Measurements from ENCODE around the gene PPIL1. TPM values are rescaled to one million over a fixed set of nuclear protein-coding genes. Genes with fewer than 3 reads are reported as not detected.

PPIL1 gene
- polyA plus RNA-seq, 1 donor (not counting 4 experiments of a cell fraction or from before 2014, with no cell fraction given), result 45.5 TPM

DNA sequence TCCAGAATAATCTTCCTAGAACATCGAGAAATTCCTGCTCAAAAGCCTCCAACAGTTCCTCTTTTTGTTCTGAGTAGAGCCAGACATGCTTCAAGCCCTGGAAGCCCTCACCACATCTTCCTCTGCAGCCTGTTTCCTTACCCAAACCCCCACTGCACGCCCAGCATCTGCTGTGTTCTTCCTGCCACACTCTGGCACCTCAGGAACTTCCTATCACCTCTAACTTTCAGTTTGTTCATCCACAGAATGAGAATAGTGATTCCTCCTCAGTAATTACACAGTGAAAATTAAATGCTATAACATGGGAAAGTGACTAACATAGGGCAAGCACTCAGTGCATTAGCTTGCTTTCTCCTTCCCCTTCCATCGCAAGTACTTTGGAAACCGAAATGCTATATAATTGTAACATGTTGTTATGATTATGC, 37.4 kb upstream of the PPIL1 start:
- Histone ChIP-seq H3K4me1 (ENCODE audit: control insufficient read depth, extremely low read depth, insufficient read depth, low read length) (peaks cover 30% of the 10 kb centered on the region), H3K9me1 (ENCODE audit: control insufficient read depth, extremely low read depth, insufficient read depth, low read length) (peaks cover 4% of the 10 kb centered on the region), H3K4me3 (ENCODE audit: control insufficient read depth in 2 of 3, extremely low read depth in 1 of 3, insufficient read depth in 2 of 3, low read depth in 1 of 3, low read length in 3 of 3) (peak overlapping the region in 2 of 3 experiments; percentile 8 to 19), H3K79me2 (ENCODE audit: control insufficient read depth, insufficient read depth, low read length) (no peaks in the 10 kb centered on the region), H4K20me1 (ENCODE audit: control insufficient read depth, extremely low read depth, insufficient read depth, low read length) (peaks cover 19% of the 10 kb centered on the region), H3K36me3 (ENCODE audit: control insufficient read depth in 2 of 2, extremely low read depth in 1 of 2, insufficient read depth in 2 of 2, low read length in 2 of 2) (peaks cover 4 to 8% of the 10 kb centered on the region in 2 experiments), H3K27ac (ENCODE audit: control insufficient read depth, insufficient read depth, low read length) (no peak overlapping the region), H2AFZ (ENCODE audit: control insufficient read depth, low read length) (no peak overlapping the region), H3K9ac (ENCODE audit: control insufficient read depth, extremely low read depth, insufficient read depth, low read length) (no peak overlapping the region), H3K9me3 (ENCODE audit: control insufficient read depth, low read depth, low read length) (no peaks in the 10 kb centered on the region), H3K27me3 (ENCODE audit: control insufficient read depth, extremely low read depth, insufficient read depth, low read length) (no peaks in the 10 kb centered on the region), H3K4me2 (ENCODE audit: control insufficient read depth, extremely low read depth, insufficient read depth, low read depth, low read length) (peak overlapping the region; percentile 64)
- DNase-seq (ENCODE audit: low read depth, low spot score) (no peak), FAIRE-seq (no peak)
- dilution Hi-C loops (cut with MboI; ENCODE audit: extremely low pct_ligation_motif_present, low sequenced_read_pairs), result no loop called here
- TF ChIP-seq, protein P1, sequence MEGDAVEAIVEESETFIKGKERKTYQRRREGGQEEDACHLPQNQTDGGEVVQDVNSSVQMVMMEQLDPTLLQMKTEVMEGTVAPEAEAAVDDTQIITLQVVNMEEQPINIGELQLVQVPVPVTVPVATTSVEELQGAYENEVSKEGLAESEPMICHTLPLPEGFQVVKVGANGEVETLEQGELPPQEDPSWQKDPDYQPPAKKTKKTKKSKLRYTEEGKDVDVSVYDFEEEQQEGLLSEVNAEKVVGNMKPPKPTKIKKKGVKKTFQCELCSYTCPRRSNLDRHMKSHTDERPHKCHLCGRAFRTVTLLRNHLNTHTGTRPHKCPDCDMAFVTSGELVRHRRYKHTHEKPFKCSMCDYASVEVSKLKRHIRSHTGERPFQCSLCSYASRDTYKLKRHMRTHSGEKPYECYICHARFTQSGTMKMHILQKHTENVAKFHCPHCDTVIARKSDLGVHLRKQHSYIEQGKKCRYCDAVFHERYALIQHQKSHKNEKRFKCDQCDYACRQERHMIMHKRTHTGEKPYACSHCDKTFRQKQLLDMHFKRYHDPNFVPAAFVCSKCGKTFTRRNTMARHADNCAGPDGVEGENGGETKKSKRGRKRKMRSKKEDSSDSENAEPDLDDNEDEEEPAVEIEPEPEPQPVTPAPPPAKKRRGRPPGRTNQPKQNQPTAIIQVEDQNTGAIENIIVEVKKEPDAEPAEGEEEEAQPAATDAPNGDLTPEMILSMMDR (optimal IDR thresholded peaks at IDR 0.05 in 1 of 3, IDR thresholded peaks at IDR 0.05 in 1 of 3, conservative IDR thresholded peaks at IDR 0.05 in 1 of 3; ENCODE audit: extremely low read depth in 1 of 3, insufficient read depth in 2 of 3, low read length in 3 of 3), result no peak
- no peak for TF ChIP-seq EZH2 (IDR thresholded peaks at IDR 0.05; ENCODE audit: low read length)

DNA sequence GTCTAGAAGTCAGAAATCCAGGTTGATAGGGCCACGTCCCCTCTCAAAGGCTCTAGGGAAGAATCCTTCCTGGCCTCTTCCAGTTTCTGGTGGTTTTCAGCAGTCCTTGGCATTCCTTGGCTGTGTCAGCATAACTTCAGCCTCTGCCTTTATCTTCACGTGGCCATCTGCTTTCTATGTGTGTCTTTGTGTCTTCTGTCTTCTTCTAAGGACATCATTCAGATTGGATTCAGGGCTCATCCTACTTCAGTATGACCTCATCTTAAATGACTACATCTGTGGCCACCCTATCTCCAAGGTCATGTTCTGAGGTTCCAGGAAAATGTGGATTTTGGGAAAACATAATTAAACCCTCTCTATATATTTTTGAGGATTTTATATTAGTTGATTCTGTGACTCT, 34.1 kb upstream of the PPIL1 start:
- H2AFZ ChIP-seq (ENCODE audit: control insufficient read depth, low read length), result no peak overlapping the region
- dilution Hi-C loops (cut with MboI; ENCODE audit: extremely low pct_ligation_motif_present, low sequenced_read_pairs), result no loop called here

More for the DNA sequence above, 34.1 kb upstream of the PPIL1 start:
- no peak for TF ChIP-seq EZH2 (IDR thresholded peaks at IDR 0.05; ENCODE audit: low read length)
- TF ChIP-seq, protein P1 (optimal IDR thresholded peaks at IDR 0.05 in 1 of 3, IDR thresholded peaks at IDR 0.05 in 1 of 3, conservative IDR thresholded peaks at IDR 0.05 in 1 of 3; ENCODE audit: extremely low read depth in 1 of 3, insufficient read depth in 2 of 3, low read length in 3 of 3), result no peak
- no peaks in the 10 kb centered on the region for H3K9me3 ChIP-seq (ENCODE audit: control insufficient read depth, low read depth, low read length)
- H3K9ac ChIP-seq (ENCODE audit: control insufficient read depth, extremely low read depth, insufficient read depth, low read length), result no peak overlapping the region
- H3K4me2 ChIP-seq (ENCODE audit: control insufficient read depth, extremely low read depth, insufficient read depth, low read depth, low read length), result no peak overlapping the region
- peaks cover 22% of the 10 kb centered on the region for H3K4me1 ChIP-seq (ENCODE audit: control insufficient read depth, extremely low read depth, insufficient read depth, low read length)
- H3K27ac ChIP-seq (ENCODE audit: control insufficient read depth, insufficient read depth, low read length), result no peak overlapping the region
- peaks cover 6 to 8% of the 10 kb centered on the region in 2 experiments for H3K36me3 ChIP-seq (ENCODE audit: control insufficient read depth in 2 of 2, extremely low read depth in 1 of 2, insufficient read depth in 2 of 2, low read length in 2 of 2)
- no peak for DNase-seq (ENCODE audit: low read depth, low spot score)
- no peaks in the 10 kb centered on the region for H3K79me2 ChIP-seq (ENCODE audit: control insufficient read depth, insufficient read depth, low read length)
- H3K27me3 ChIP-seq (ENCODE audit: control insufficient read depth, extremely low read depth, insufficient read depth, low read length), result no peaks in the 10 kb centered on the region
- no peak for FAIRE-seq
- peaks cover 4% of the 10 kb centered on the region for H3K9me1 ChIP-seq (ENCODE audit: control insufficient read depth, extremely low read depth, insufficient read depth, low read length)
- H3K4me3 ChIP-seq (ENCODE audit: control insufficient read depth in 2 of 3, extremely low read depth in 1 of 3, insufficient read depth in 2 of 3, low read depth in 1 of 3, low read length in 3 of 3), result no peak overlapping the region
- peaks cover 15% of the 10 kb centered on the region for H4K20me1 ChIP-seq (ENCODE audit: control insufficient read depth, extremely low read depth, insufficient read depth, low read length)

All from keratinocyte (primary cell).